Measurements from ENCODE around the gene COL5A1. TPM values are rescaled to one million over a fixed set of nuclear protein-coding genes. Genes with fewer than 3 reads are reported as not detected.

COL5A1 gene
- total RNA-seq, 1 donor from 2014 or later: 435 TPM

GRCh38 chr9:134728801-134729495 is 87.3 kb downstream of the COL5A1 start:
- DNase-seq: peak; percentile 30

GRCh38 chr9:134730011-134730760 is 88.6 kb downstream of the COL5A1 start:
- peak; percentile 39 for DNase-seq

DNA sequence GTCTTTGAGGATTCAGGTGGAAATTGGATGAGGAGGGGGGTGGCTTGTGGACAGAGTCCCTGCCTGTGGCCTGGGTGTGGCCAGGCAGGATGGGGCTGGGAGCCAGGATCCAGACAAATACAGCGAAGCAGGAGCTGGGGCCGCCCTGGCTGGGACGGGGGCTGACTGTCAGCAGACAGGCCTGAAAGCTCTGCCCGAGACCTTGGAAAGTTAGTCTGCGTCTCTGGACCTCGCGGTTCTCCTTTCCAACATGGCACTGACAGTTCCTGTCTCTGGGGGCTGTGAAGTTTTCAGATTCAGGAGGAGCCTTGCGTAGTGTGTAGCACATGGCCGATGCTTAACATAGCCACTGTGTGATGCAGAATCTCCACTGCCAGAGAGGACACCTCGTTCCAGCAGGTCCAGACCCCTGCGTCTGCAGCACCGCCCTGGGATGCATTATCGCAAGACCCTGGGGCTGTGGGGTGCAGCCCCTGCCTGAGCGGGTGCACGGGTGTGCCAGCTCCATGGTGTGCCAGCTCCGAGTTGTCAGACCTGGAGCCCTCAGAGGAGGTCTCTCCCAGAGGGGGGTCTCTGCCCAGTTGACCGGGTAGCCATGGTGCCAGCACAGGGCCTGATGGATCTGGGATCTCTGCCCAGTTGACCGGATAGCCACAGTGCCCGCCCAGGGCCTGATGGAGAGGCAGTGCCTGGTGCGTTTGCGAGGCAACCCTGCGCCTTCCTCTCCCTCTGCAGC is 89.3 kb downstream of the COL5A1 start:
- no peak for DNase-seq

GRCh38 chr9:134731497-134732391 is 90.1 kb downstream of the COL5A1 start:
- DNase-seq: no peak

GRCh38 chr9:134732392-134733110 is 90.9 kb downstream of the COL5A1 start:
- DNase-seq: no peak

- no peak for DNase-seq
Observed at GRCh38 chr9:134733480-134734232, 92.1 kb downstream of the COL5A1 start.

DNA sequence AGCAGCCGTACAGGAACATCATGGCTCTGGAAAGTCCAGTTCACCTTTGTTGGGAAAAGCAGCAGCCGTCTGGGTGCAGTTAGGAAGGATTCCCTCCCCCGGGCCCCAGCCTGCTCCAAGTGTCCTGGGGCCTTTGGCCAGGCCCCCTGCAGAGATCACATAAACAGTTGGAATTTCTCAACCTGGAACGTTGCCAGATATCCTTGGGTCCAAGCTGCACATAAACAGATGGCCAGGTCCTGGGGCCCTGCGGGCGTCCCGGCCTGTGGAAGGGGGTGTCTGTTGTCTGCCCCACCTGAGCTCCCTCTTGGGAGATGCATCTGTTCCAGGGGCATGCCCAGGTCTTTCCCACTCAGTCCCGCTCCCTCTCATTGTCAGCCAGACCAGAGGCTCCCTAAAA is 92.7 kb downstream of the COL5A1 start:
- DNase-seq: peak; percentile 52

- DNase-seq: peak; percentile 96
Observed at GRCh38 chr9:134735441-134736175, 94.0 kb downstream of the COL5A1 start.

- no peak for DNase-seq
Observed at GRCh38 chr9:134736791-134737497, 95.3 kb downstream of the COL5A1 start.

GRCh38 chr9:134737842-134738580 is 96.4 kb downstream of the COL5A1 start:
- no peak for DNase-seq

DNA sequence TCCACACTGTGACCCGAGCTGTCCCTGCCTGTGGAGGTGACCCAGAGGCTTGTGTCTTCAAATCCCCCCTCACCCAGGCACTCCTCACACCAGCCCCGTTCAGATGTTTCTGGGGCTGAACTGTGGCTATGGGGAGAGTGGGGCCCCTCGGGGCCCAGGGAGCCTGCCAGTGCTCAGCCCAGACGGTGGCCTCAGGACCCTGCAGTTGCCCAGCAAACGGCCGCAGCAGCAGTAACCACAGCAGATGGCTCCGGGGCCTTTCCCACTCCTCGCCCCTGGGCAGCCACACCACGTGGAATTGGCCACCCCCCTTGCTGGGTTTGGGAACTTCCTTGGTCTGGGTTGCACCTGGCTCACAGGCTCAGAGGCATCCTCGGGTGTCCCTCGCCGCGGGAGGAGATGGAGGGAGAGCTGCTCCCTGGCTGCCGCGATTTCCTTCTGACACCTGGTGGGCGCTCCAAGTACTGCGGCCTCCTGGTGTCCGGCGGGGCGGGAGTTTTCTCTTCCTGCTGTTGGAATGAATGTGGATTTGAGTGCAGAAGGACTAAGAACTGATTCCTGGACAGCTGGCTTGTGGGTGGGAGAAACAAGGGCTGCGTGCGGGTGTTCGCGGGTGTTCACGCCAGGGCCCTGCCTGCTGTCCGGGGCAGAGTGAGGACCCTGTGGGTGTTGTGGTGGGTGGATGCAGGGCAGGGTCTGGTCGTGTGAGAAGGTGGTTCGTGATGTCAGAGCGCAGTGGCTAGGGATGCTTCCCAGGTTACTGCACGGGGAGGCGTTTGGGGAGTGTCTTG is 97.5 kb downstream of the COL5A1 start:
- peak; percentile 90 for DNase-seq

DNA sequence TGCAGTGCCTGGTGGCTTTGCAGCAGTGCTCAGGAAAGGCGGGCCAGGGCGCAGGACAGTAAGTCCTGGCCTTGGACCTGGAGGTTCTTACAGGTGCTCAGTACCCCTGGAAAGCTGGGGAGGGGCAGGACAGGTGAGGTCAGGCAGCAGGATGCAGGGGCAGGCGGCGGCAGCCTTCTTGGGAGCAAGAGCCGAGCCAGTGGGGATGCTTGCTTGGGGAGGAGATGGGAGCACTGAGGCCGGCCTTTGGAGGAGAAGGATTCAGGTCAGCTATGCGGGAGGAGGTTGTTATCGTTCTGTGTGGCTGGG is 98.0 kb downstream of the COL5A1 start:
- no peak for DNase-seq

DNA sequence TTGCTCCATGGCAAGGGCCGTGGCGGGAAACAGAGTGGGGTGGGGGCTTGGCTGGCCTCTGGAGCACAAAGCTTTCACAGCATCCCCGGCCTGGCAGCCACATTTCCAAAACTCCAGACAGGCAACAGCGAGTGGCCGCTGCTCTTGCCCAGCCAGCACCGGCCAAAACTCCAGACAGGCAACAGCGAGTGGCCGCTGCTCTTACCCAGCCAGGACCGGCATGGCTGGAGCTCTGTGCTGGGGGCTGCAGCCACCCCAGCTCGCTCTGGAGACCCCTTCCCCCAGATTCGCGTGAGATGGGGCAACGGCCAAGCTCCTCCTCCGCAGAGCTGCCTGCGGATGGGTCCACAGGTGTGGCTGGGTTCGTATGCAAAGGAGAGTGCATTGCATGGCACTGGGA is 98.5 kb downstream of the COL5A1 start:
- no peak for DNase-seq

DNA sequence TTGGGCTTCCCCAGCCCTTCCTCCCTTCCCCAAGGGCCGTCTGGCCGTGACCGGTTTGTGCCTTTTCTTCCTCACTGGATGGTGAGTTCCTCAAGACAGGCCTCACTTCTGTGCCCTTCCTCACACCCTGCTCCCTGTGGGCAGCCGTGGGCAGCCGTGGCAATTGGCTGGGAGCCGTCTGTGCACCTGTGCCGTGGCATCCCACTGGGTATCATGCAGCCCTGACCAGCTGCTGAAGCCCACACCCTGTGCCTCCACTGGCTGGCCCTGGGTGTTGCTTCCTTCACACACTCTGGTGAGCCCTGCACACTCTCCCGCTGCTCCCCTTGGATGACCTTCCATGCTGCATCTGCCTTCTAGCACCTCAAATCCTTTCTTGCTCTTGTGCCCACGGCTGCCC is 100.2 kb downstream of the COL5A1 start:
- DNase-seq: no peak

GRCh38 chr9:134742822-134743535 is 101.4 kb downstream of the COL5A1 start:
- no peak for DNase-seq

GRCh38 chr9:134743853-134744252 is 102.2 kb downstream of the COL5A1 start:
- DNase-seq: no peak

Data from tongue (tissue), 2 donors.